ENCODE results near the gene DOCK11.

DNA sequence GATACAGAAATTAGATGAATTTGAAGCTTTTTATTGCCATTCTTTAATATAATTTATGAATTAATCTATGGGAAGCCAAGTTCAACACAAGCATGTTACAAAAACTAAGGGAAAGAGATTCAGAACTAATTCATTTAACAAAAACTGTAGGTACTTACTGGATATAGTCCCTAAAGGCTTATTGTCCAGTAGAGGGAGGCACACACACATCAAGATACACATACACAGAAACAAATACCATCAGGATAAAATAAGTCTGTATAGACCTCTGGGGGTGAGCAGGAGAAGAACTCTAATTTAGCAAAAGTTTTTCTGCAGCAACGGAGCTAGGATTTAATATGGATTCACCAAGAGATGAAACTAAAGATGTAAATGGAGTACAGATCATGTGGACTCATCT lies 148.8 kb downstream of the DOCK11 start:
- TF ChIP-seq CEBPB (IDR thresholded peaks at IDR 0.05; ENCODE audit: low read depth, low read length) = no peak
- TF ChIP-seq, protein P1, sequence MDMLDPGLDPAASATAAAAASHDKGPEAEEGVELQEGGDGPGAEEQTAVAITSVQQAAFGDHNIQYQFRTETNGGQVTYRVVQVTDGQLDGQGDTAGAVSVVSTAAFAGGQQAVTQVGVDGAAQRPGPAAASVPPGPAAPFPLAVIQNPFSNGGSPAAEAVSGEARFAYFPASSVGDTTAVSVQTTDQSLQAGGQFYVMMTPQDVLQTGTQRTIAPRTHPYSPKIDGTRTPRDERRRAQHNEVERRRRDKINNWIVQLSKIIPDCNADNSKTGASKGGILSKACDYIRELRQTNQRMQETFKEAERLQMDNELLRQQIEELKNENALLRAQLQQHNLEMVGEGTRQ (IDR thresholded peaks at IDR 0.05; ENCODE audit: low read depth, low read length) = no peak
- no peak for TF ChIP-seq MAZ (IDR thresholded peaks at IDR 0.05; ENCODE audit: borderline replicate concordance, low read depth, low read length)
- TF ChIP-seq RAD21 (IDR thresholded peaks at IDR 0.05; ENCODE audit: low read length) = peak; percentile 66
- TF ChIP-seq POLR2A (IDR thresholded peaks at IDR 0.05; ENCODE audit: low read depth, low read length) = no peak
